GM12892 (cell line): ENCODE data around the gene APOL4.

Experiments used
- POLR2A ChIP-seq: IDR thresholded peaks from 2 replicates; pipeline ENCODE4 v1.6.1; 2011; ENCODE audit warnings: low read depth, low read length, control low read depth
- POLR2AphosphoS5 ChIP-seq: IDR thresholded peaks from 2 replicates; pipeline ENCODE4 v1.6.1; 2011; ENCODE audit warnings: low read depth, low read length, control low read depth

DNA sequence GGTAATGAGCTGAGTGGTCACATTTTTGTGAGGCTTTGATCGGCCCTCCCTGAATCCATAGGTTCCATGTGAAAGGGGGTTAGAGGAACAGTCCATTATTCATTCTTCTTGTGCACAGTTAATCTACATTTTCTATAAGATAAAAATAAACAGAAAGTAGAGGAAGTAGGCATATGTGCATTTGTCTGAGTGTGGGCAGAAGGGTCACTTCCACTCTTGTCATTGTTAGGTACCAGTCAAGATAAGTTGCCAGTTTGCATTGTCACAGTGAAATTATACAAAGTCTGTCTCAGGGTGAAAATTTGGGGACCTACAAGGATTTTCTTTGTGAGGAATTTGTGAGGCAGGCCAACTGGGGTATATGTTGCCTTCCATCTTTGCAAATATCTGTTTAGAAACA is 4.6 kb upstream of the APOL4 start:
- TF ChIP-seq POLR2A (no peak), POLR2AphosphoS5 (no peak)
